Measurements from ENCODE around the gene SHLD2.
"Not testable (repeated sequence)": the region's sequence is repeated elsewhere in the genome, so short reads cannot be mapped to it uniquely, and the experiment has no call there.

GRCh38 chr10:87186016-87186415 is 91.0 kb downstream of the SHLD2 start:
- not testable (repeated sequence) for TF ChIP-seq EZH2 (IDR thresholded peaks at IDR 0.05; ENCODE audit: insufficient read depth, poor library complexity, severe bottlenecking); EZH2phosphoT487 (IDR thresholded peaks at IDR 0.05; ENCODE audit: insufficient read depth, low read depth)
